Ishikawa (cell line): ENCODE data around the gene DMD.

ENCODE experiments used
- CEBPB ChIP-seq: IDR thresholded peaks from 2 replicates; pipeline ENCODE4 v1.6.1; 2012
- CREB1 ChIP-seq: IDR thresholded peaks from 2 replicates; pipeline ENCODE4 v1.6.1; 2012; ENCODE audit warnings: low read depth
- EGR1 ChIP-seq: IDR thresholded peaks from 2 replicates; pipeline ENCODE4 v1.6.1; 2012
- EP300 ChIP-seq: IDR thresholded peaks from 2 replicates; pipeline ENCODE4 v1.6.1; 2012; ENCODE audit warnings: borderline replicate concordance
- FOXM1 ChIP-seq: IDR thresholded peaks from 2 replicates; pipeline ENCODE4 v1.6.1; 2012; ENCODE audit warnings: low read depth, borderline replicate concordance
- NFIC ChIP-seq: IDR thresholded peaks from 2 replicates; pipeline ENCODE4 v1.6.1; 2012
- RAD21 ChIP-seq: IDR thresholded peaks from 2 replicates; pipeline ENCODE4 v1.6.1; 2012; ENCODE audit warnings: low read depth
- REST ChIP-seq: IDR thresholded peaks from 2 replicates; pipeline ENCODE4 v1.6.1; 2012; ENCODE audit warnings: low read depth, mild to moderate bottlenecking
- TAF1 ChIP-seq: IDR thresholded peaks from 2 replicates; pipeline ENCODE4 v1.6.1; 2012; ENCODE audit warnings: low read depth, mild to moderate bottlenecking
- TCF12 ChIP-seq: IDR thresholded peaks from 2 replicates; pipeline ENCODE4 v1.6.1; 2012; ENCODE audit warnings: low read depth
- TEAD4 ChIP-seq: IDR thresholded peaks from 2 replicates; pipeline ENCODE4 v1.6.1; 2012
- YY1 ChIP-seq: IDR thresholded peaks from 2 replicates; pipeline ENCODE4 v1.6.1; 2012; ENCODE audit warnings: low read depth
- ZBTB7A ChIP-seq: IDR thresholded peaks from 2 replicates; pipeline ENCODE4 v1.6.1; 2012; ENCODE audit warnings: low read depth
- TF ChIP-seq, protein P1 (sequence below): IDR thresholded peaks from 2 replicates; pipeline ENCODE4 v1.6.1; 2012
- TF ChIP-seq, protein P2 (sequence below): IDR thresholded peaks from 2 replicates; pipeline ENCODE4 v1.6.1; 2012

DMD gene

DNA sequence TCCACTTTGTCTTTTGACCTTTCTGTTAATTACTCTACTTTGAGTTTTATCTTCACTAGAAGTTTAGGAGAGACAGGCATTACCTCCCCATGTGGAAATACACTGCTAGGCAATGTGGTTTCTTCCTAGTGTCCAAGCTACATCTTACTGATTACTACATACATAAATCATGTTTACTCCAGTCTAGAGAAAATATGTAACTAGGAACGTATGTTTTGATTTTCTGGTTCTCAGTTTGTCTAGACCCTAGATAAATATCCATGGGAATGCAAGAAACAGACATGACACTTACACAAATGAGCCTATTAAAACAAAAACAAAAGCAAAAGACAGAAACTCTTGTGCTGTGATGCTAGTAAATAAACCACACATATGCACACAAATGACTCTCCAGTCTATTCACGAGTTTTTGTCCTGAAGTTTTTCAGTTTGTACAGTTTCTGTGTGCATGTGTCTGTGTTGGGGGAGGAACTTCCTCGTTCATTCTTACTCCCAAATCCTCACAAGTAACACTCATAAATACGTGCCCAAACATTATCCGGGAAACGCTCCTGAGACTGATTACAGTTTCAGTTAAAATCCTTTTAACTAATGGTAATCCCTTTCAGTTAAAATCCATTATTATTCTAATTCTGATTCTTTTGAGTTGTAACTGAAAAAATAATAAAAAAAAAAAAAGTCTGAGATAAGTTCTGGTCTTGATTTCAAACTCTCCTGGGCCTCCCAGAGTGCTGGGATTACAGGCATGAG lies 1856.0 kb downstream of the DMD start:
- TF ChIP-seq TCF12 (no peak), CREB1 (no peak), ZBTB7A (no peak), FOXM1 (no peak), RAD21 (no peak), TAF1 (no peak), CEBPB (no peak)
- TF ChIP-seq, protein P1, sequence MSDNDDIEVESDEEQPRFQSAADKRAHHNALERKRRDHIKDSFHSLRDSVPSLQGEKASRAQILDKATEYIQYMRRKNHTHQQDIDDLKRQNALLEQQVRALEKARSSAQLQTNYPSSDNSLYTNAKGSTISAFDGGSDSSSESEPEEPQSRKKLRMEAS, result no peak

DNA sequence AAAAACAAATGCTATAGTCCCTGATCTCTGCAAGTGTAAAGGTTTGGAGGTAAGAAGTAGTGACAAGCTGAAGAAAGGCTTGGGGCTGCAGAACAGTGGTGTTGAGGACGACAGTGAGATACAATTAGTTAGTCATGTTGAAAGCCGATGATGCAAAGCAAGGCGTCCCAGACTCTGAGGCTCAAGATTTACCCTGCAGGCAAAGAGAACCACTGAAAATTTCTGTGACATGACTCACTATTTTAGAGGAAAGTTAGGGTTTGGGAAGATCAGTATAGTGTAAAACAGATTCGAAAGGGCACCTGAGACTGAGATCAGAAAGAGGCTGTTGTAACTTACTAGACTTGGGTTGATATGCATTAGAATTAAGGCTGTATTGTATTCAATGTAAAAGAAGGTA lies 1858.3 kb downstream of the DMD start:
- TF ChIP-seq, protein P1, result no peak
- TF ChIP-seq TCF12 (no peak), REST (no peak), EP300 (no peak), ZBTB7A (no peak), YY1 (no peak), FOXM1 (no peak), RAD21 (no peak), TAF1 (no peak), CREB1 (no peak), TEAD4 (no peak), CEBPB (no peak), NFIC (no peak), EGR1 (no peak)
- TF ChIP-seq, protein P2, sequence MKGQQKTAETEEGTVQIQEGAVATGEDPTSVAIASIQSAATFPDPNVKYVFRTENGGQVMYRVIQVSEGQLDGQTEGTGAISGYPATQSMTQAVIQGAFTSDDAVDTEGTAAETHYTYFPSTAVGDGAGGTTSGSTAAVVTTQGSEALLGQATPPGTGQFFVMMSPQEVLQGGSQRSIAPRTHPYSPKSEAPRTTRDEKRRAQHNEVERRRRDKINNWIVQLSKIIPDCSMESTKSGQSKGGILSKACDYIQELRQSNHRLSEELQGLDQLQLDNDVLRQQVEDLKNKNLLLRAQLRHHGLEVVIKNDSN, result no peak

DNA sequence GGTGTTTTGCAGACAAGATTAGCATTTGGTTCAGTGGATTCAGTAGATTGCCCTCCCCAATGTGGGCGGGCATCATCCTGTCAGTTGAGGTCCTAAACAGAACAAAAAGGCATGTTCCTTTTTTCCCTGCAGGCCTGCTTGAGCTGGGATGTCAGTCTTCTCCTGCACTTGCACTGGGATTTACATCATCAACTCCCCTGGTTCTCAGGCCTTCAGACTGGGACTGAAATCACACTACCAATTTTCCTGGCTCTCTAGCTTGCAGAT lies 1860.6 kb downstream of the DMD start:
- TF ChIP-seq EGR1 (no peak), TEAD4 (no peak), FOXM1 (no peak), REST (no peak), EP300 (no peak), NFIC (no peak), TAF1 (no peak)
- TF ChIP-seq, protein P2, result no peak

- TF ChIP-seq TAF1 (no peak), RAD21 (no peak), TCF12 (no peak), NFIC (0 out of 2 replicates have a peak, but pooled peaks have one; percentile 16)
Measured at GRCh38 chrX:31349515-31349914, 1861.8 kb downstream of the DMD start.

DNA sequence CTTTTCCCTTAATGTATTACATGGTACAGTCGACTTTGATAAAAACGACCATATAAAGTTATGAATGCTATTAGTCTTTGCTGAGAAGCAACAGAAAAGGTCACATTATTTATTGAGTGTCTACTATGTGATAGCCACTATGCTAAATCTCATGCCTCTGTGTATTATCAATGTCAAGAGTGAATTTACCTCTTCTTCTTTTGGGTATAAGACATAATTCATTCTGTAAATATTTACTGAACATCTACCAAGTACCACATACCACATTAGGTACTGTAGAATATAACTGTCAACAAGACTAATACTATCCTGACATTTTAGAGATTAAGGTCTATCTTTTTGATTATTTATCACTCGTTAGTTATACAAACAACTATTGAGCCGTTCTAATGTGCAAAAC lies 1870.8 kb downstream of the DMD start:
- TF ChIP-seq EP300 (no peak), REST (no peak), CEBPB (no peak), TAF1 (no peak), RAD21 (no peak)
